Measurements from ENCODE around the gene LIX1. TPM values are rescaled to one million over a fixed set of nuclear protein-coding genes. Genes with fewer than 3 reads are reported as not detected.

Gene LIX1
- total RNA-seq, 2 donors from 2014 or later, result 0.61 TPM; not detected in 1

- no peak overlapping the region for H3K9ac ChIP-seq (ENCODE audit: low read depth in 2 of 2, low read length in 2 of 2)
- no peaks in the 10 kb centered on the region for H3K27me3 ChIP-seq
- H3K27ac ChIP-seq, result no peak overlapping the region
- intact Hi-C loops (cut with DNase I), result no loop called here
- TF ChIP-seq, protein P1, sequence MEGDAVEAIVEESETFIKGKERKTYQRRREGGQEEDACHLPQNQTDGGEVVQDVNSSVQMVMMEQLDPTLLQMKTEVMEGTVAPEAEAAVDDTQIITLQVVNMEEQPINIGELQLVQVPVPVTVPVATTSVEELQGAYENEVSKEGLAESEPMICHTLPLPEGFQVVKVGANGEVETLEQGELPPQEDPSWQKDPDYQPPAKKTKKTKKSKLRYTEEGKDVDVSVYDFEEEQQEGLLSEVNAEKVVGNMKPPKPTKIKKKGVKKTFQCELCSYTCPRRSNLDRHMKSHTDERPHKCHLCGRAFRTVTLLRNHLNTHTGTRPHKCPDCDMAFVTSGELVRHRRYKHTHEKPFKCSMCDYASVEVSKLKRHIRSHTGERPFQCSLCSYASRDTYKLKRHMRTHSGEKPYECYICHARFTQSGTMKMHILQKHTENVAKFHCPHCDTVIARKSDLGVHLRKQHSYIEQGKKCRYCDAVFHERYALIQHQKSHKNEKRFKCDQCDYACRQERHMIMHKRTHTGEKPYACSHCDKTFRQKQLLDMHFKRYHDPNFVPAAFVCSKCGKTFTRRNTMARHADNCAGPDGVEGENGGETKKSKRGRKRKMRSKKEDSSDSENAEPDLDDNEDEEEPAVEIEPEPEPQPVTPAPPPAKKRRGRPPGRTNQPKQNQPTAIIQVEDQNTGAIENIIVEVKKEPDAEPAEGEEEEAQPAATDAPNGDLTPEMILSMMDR (IDR thresholded peaks at IDR 0.05), result no peak
- H3K4me3 ChIP-seq, result no peak overlapping the region
- no peak for DNase-seq
- H3K36me3 ChIP-seq, result no peaks in the 10 kb centered on the region
- H3K9me3 ChIP-seq, result no peaks in the 10 kb centered on the region
- H3K4me1 ChIP-seq, result no peaks in the 10 kb centered on the region
These were observed 23.4 kb downstream of the LIX1 start for GRCh38 chr5:97119007-97119390.

DNA sequence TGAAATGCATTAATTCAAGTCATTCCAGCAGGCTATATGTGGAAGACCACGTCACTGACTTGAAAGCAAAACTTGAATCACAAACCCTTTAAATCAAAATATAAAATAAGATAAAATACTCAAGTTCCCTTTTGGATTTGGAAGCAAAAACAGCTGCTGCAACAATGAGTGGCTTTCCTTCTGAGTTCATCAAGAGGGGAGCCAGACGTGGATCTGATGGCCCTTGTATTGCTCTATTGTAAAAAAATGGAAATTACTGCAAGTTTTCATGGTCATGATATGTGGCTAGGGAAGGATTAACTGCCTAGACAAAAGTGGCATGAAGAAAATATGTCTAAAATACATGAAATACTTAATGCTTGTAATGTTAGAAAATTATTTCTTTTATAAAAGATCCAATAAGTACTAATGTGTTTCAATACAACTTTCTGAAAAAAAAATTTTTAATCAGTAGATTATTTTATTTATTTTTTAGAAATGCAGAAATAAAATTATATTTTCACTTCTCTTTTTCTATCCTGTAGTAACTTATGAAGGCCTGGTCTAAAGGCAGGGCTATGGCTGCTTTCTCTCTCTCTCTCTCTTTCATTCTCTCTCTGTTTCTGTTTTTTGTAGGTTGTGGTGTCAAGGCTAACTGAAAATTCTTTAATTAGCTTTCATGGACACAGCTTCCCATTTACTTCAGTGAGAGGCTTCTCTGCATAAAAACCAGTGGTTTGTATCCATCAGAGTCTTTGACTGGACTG is 24.0 kb downstream of the LIX1 start:
- Histone ChIP-seq H3K9me3 (no peaks in the 10 kb centered on the region), H3K27me3 (no peaks in the 10 kb centered on the region), H3K27ac (no peak overlapping the region), H3K4me1 (no peaks in the 10 kb centered on the region), H3K36me3 (no peaks in the 10 kb centered on the region), H3K9ac (ENCODE audit: low read depth in 2 of 2, low read length in 2 of 2) (no peak overlapping the region), H3K4me3 (no peak overlapping the region)
- intact Hi-C loops (cut with DNase I), result no loop called here
- TF ChIP-seq, protein P1 (IDR thresholded peaks at IDR 0.05), result no peak
- no peak for DNase-seq

- H3K36me3 ChIP-seq, result no peaks in the 10 kb centered on the region
- TF ChIP-seq, protein P1 (IDR thresholded peaks at IDR 0.05), result no peak
- no peak overlapping the region for H3K27ac ChIP-seq
These were observed 26.5 kb downstream of the LIX1 start for GRCh38 chr5:97115932-97116331.

GRCh38 chr5:97112230-97112629 is 30.2 kb downstream of the LIX1 start:
- no peak overlapping the region for H3K27ac ChIP-seq
- no peak for DNase-seq
- no peaks in the 10 kb centered on the region for H3K9me3 ChIP-seq
- TF ChIP-seq, protein P1 (IDR thresholded peaks at IDR 0.05), result no peak
- H3K9ac ChIP-seq (ENCODE audit: low read depth in 2 of 2, low read length in 2 of 2), result no peak overlapping the region
- H3K36me3 ChIP-seq, result no peaks in the 10 kb centered on the region
- no peak overlapping the region for H3K4me3 ChIP-seq
- no peaks in the 10 kb centered on the region for H3K4me1 ChIP-seq
- intact Hi-C loops (cut with DNase I), result no loop called here
- no peaks in the 10 kb centered on the region for H3K27me3 ChIP-seq

More at GRCh38 chr5:97115932-97116331, 26.5 kb downstream of the LIX1 start:
- DNase-seq, result no peak
- no peaks in the 10 kb centered on the region for H3K4me1 ChIP-seq
- no peaks in the 10 kb centered on the region for H3K9me3 ChIP-seq
- no peaks in the 10 kb centered on the region for H3K27me3 ChIP-seq
- H3K9ac ChIP-seq (ENCODE audit: low read depth in 2 of 2, low read length in 2 of 2), result no peak overlapping the region
- no peak overlapping the region for H3K4me3 ChIP-seq
- intact Hi-C loops (cut with DNase I), result no loop called here

DNA sequence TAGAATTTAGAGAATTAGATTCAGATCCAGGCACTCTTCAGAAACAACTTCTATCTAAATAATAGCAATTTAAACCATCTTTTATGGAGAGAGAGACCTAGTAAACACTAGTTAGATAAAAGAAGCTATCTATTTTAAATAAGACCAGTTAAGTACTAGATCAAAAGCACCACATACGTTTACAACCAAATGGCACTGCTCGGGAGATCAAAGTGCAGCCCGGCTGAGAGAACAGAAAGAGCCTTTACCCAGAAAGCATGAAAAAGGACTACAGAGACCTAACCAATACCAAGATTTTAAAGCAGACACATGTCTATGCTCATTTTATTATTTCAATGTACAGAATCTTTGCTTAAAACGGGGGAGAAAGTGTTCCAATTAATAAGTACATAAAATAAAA is 30.8 kb downstream of the LIX1 start:
- TF ChIP-seq, protein P1 (IDR thresholded peaks at IDR 0.05), result no peak
- H3K4me1 ChIP-seq, result no peaks in the 10 kb centered on the region
- H3K27me3 ChIP-seq, result no peaks in the 10 kb centered on the region
- intact Hi-C loops (cut with DNase I), result no loop called here
- H3K9me3 ChIP-seq, result no peaks in the 10 kb centered on the region
- no peak overlapping the region for H3K4me3 ChIP-seq
- H3K36me3 ChIP-seq, result no peaks in the 10 kb centered on the region
- H3K27ac ChIP-seq, result no peak overlapping the region
- no peak overlapping the region for H3K9ac ChIP-seq (ENCODE audit: low read depth in 2 of 2, low read length in 2 of 2)
- DNase-seq, result peak; percentile 64

Measured in colonic mucosa (tissue), 4 donors.